Posterior vena cava (tissue), 2 donors: ENCODE data around the gene RCBTB2. TPM values are rescaled to one million over a fixed set of nuclear protein-coding genes. Genes with fewer than 3 reads are reported as not detected.

Experiments used
- total RNA-seq, 2 donors: library from RNA; stranded (reverse); fragmentation: NEBNext Ultra II Directional; extraction: Animal tissue kit (Norgen Biotek cat#: 25700); gene quantifications; one replicate each; pipeline ENCODE4 v1.2.1, GENCODE V29; 2021
- donor health status: DM: yes; HTN: yes; CAD: no.
- donor health status: DM: yes; HTN: yes; CAD: no.

RCBTB2 gene
- total RNA-seq, 2 donors from 2014 or later, result 8.6 to 10.6 TPM

Other genes with a start within 250 kb of the RCBTB2 start
- gene RB1, start 229.3 kb downstream of the RCBTB2 start, total RNA-seq, result 10 to 100 TPM; 33.3 to 35.9 TPM
- 10 to 100 TPM; 30.9 to 40.1 TPM for gene LPAR6, start 120.0 kb downstream of the RCBTB2 start, total RNA-seq
- 1 to 10 TPM in 1 of 2 donors, under 1 TPM in 1; 0.86 to 2.2 TPM for gene CYSLTR2, start 120.8 kb upstream of the RCBTB2 start, total RNA-seq